ENCODE measurements around the gene STN1.
"Not testable (repeated sequence)": the region's sequence is repeated elsewhere in the genome, so short reads cannot be mapped to it uniquely, and the experiment has no call there.

The STN1 gene

DNA sequence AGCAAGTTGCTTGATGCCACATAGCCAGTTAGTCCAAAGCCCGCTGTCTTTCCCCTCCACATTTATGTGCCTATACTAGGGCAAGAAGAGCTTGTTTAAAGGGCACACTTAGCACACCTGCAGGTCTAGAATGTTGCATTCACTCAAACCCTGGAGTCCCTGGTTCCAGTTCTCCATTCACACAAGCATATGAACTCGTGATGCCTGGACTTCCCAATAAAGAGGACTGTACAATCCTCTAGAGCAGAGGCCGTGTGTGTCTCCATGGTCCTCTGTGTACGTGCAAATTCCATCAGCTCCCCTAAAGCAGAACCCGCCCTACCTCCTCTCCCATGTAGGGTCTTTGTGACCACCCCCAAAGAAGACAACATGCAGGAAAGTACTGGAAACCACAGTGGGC lies 59.6 kb downstream of the STN1 start:
- DNase-seq, result no peak

DNA sequence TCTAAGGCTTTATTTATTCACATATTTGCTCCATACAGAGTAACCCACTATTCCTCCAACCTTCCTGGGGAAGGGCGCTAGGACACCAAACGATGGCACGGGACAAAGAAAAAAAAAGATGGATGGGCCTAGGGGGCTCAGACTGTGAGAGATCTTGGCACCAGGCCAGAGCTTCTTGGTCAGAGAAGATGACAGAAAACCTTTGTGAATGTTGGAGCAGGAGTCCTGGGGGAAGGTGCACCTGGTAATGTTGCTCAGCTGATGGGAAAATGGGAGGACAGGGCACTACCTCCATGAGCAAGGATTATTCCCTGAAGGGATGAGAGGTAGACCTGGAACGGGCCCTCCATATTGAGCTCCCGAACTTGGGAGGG lies 61.2 kb downstream of the STN1 start:
- DNase-seq, result no peak

DNA sequence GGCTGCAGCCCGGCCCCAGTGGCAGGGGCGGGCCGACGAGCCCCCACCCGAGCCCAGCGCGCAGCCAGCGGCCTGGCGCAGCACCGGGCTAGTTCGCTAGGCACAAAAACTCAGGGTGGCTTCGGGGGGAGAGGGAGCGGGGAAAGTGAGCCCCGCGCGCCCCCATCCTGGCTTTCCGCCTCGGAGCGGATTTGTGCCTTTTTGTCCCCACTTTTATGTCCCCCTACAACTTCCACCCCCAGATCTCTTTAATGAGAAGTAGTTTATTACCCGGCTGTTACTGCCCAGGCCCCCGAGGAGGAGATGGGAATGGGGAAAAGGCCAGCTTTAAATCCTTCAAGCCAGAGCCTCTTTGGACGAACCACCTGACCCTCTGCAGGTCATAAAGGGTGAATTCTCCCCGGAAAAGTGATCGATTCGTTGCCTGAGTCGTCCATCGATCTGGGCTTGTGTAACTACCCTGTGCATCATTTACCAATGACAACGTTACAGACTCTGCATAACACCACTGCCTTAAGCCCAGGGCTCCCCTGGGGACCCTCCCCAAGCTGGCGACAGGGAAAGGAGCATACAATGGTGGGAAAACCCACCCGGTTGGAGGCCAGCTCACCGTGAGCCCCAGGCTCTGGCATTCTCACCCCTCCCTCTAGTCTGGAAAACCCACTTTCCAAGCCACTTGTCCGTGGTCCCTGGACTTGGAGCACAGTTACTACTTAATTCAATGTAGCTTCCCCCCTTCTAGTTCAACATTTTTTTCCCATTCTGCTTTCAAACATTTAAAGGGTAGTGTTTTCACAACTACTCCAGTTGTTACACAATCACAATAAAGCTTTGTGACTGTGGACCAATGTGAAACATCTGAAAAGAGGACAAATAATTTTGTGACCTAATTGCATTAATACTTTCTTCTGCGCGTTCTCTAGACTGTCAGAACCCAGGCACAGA lies 61.9 kb downstream of the STN1 start:
- no peak for DNase-seq

DNA sequence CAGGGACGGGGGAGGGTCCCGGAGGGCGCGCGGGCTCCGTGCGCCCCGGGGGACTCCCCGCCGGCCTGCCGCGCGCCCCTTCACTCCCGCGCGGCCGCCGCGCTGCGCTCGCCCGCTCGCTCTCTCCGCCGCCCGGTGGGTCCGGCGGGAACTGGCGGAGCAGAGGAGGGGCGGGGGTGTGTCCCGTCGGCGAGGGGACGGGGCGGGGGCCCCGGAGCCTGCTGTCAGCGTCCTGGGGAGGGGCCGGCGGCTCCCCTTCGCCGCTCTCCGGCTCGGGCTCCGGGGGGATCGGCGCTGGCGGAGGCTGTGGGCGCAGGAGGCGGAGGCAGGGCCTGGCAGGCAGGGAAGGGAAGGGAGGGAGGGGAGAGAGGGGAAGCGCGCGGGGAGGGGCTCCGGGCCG lies 62.6 kb downstream of the STN1 start, which contains the start of gene SH3PXD2A:
Gene SH3PXD2A, minus strand, starts transcription at position 153 of the 400 bp plus-strand sequence. CDS start 310 bp downstream, outside the sequence.
- peak; percentile 20 to 42 for DNase-seq

DNA sequence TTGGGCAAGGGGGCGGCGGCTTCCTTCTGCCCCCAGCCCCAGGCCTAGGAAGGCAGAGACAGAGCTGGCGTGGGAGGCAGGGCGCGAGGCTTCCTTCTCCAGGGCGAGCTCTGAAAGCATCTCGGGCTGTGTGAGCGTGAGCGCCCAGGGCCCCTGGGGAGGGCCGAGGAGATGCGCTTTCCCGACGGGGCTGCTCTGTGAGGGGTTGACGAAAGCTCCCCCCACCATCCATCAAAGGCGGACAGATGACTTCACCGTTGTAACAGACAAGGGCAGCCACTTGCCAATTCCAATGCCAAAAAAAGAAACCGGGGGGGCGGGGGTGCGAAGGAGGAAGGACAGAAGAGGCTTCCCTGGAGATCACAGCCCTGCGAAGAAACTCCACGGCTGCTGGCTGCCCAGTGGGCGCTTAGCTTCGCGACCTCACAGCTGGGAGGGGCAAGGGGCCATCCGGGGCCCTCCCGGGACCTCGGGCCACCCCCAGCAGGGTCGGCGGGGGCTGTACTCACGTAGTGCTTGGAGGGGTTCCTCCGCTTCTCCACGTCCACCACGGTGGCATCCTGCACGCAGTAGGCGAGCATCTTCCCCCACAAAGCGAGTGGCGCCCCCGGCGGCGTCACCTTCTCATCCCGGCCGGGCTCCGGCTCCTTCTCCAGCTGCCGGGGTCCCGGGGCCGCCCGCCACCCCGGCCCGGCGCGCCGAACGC lies 63.1 kb downstream of the STN1 start:
- peak; percentile 27 to 33 for DNase-seq

DNA sequence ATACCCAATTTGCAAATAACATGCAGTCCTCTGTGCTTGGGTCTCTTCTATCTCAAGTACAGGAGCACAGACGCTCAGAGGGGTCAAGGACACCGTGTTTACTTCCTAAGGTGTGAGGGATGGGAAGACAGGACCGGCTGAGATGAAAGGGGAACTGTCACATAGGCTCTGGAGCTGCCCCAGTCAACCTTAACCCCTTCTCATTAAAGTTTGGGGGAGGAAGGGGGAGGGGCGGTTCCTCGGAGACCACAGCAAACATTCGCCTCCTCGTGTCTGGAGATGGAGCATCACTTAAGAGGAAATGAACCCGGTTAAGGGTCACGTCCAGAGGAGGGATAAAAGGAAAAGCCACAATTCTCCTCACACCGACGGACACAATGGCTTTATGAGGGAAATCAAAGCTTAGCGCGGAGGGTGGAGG lies 63.7 kb downstream of the STN1 start:
- no peak for DNase-seq

DNA sequence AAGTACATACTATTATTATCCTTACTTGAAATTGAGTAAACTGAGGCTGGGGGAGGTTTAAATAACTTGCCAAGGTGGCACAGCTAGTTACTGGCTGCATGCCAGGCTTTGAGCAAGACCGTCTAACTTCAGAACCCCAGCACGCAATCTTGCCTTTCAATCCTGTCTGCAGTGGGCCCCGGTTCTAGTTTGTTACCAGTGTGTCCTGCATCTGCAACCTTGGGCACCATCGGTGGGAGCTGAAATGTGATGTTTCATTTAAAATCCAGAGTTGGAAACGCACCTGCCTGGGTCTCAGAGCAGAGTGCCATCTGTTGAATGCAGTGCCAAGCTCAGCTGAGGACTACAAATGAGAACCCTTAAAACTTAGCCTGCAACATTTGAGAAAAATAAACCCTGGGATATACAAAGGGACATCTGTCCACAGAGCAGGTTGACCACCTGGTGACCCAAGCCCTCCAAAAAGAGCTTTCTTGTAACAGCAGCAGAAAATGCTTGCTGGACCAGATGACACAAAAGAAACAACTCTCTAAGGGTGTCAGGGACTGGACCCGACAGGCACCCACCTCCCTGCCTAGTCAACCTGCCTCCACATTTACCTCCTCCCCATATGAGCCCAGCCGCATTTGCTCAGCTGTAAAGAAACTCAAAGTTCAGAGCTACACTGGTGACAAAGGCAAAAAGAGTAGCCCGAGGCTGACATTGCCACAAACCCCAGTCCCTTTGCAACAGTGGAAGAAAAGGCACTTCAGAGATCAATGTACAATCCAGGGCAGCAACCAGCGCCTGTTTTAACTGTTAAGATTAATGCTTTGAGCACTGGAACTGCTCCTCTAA lies 64.3 kb downstream of the STN1 start:
- DNase-seq, result no peak

DNA sequence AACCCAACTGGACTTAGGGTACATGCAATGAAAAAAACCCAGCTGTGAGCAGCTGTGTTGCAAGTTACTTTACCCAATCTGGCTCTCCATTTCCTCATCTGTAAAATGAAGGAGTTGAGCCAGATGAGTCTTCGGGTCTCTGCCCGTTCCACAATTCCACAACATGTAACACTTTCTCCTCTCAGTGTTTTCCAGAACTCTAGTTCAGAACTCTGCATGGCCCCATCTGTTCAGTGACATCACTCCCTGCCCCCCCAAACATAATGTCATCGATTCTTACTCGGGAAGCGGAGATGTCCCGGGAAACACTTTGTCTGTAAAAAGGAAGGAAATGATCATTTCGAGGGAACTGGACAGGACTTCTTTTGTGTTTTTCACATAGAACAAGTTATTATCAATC lies 65.1 kb downstream of the STN1 start:
- no peak for DNase-seq

DNA sequence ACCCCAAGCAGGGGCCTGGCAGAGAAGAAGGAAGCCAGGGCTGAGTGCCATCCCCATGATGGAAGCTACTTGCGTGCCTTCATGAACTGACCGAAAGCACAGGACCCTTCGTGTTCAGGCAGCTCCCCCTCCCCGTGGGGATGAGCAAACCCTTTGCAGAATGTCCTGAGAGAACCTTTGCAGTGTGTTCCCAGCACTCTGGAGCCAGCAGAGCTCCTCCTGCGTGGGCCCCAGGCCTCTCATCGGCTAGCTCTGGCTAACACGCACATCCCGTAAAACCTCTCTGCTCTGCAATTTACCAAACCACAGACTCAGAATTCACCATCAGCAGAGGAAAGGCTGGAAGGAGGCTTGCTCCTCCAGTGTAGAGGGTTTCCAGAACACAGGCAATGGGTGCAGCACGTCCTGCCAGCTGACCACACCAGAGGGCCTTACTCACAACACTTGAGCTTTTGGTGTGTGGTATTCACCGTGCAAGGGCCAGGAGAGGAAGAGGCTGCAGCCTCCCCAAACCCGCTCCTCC lies 65.7 kb downstream of the STN1 start:
- no peak for DNase-seq

DNA sequence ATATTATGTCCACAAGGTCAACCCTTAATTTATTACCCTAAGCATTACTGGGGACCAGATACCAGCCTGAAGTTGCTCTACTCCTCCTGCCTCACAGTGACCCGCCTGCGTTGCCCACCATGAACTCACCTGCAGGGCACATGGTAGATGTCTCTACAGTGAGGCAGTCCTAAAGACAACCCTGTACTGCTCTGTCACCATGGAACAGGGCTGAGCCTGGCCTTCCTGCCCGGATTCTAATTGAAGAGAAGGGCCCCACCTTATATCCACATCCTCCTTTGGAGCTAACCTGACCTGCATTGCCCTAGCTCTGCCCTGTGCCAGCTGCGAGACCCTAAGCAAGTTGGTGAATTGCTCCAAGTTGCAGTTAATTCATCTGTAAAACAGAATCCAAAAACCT lies 66.7 kb downstream of the STN1 start:
- no peak for DNase-seq

DNA sequence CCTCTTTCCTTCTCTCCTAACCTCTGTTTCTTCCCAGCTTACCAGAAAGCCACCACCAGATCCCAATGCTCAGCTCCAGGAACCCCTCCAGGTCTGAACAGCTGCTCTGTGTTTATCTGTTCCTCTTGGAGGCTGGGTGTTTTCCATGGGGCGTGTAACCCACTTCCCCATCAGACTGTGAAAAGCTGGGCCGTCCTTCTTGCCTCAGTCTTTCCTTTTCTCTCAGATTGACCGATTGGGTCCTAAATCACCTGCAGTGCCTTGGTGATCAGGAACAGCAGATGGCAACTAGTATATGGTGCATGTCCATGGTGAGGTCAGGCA lies 67.5 kb downstream of the STN1 start:
- DNase-seq, result no peak

DNA sequence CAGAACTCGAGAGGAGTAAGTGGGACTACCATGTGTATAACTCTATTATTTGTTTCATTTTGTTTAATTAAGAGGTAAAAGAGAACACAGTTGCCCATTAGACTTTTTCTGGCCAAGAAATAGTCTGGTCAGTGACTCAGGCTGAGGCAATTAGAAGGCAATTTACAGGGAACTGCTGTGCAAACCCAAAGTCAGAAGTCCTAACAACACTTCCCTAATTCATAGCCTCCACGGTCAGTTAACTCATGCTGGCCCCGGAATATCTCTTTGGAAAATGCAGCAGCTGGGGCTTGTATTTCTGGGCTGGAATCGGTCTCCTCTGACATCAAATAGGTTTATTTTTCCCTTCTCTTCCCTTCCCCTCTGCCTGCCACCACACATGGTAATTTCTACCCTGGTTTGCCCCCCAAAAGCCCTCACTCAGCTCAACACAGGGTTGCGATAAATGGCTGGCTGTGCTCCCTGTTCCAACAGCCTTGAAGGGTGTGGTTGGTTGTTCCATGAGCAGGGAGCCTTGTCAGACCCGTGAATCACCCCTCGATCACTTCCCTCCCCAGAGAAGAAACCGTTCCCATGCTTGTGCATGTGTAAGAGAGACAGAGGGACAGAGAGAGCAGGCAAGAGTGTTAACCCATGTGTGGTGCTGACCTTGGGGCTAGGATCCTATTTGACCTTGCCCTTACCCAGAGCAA lies 68.0 kb downstream of the STN1 start:
- DNase-seq, result no peak

DNA sequence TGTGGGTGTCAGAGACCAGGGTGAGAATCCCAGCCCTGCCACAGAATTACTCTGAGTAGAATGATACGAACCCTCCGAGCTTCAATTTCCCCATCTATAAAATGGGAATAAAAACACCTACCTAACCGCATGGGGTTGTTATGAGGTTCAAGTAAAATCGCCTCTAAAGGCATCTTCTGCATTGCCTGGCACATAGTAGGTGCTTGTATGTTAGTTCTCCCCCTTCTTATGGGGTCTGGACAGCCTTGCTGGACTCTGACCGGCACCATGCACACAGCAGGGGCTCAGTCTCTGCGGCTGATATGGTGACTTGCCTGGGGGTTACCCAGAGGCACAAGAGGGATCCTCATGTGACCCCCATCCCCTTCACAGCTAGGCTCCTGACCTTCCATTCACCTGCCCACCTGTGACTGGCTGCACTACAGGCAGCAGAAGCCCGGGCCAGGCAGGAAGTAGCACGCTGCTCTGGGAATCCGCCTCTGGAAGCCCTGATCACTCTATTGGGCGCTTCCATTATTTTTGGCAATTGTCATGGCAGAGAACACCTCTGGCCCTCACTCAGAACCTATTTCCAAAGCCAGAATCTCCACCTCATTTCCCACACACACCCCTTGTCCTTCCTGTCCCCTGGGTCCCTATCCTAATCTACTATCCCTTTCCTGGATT lies 68.6 kb downstream of the STN1 start:
- no peak for DNase-seq

DNA sequence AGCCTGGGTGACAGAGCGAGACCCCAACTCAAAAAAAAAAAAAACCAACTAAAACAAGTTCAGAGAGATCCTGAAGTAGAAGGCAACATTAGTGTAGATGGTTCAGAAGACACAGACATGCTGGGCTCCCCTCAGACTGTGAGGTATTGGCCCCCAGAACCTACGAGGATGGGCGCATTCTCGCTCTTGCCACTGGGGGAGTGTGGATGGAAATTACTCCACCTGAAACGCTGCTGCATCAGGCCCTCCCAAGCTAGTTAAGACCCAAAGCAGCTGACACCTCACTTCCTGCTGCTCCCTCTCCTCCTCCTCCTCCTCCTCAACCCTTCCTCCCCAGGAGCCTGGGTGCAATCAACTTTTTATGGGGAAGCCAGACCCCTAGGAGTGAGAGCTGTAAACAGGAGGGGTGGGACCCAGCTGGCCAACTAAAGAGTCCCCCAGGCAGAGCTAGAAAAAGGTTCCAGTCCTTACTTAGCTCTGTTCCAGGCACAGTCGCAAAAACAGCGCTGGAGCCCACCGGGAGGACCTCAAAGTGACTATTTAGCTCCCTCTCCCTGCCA lies 70.0 kb downstream of the STN1 start:
- peak in 1 of 2 donors; percentile 29 for DNase-seq

DNA sequence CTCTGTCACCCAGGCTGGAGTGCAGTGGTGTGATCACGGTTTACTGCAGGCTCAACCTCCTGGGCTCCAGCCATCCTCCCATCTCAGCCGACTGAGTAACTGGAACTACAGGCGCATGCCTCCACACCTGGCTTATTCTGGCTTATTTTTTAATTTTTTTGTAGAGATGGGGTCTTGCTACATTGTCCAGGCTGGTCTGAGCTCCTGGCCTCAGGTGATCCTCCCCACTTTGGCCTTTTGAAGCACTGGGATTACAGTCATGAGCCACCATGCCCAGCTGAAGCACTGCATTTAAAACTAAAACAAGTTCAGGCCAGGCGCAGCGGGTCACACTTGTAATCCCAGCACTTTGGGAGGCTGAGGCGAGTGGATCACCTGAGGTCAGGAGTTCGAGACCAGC lies 70.6 kb downstream of the STN1 start:
- DNase-seq, result no peak

DNA sequence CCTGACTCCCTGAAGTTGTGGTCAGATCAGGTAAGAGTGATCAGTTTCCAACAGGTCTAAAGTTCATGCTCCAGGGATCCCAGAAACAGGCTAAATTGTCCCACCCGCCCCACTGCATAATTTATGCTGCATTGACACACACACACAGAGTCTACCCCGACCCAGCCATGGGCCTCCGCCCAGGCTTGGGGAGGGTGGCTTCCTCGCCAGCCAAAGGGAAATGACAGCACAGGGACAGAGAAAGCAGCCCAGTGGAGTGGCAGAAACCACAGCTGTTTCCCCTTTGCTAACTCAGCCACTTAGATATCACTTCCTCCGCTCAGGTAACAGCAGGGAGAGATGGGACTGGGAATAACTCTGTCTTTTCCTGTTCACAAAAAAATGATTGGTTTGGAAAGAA lies 72.0 kb downstream of the STN1 start:
- DNase-seq, result peak; percentile 36 to 40

DNA sequence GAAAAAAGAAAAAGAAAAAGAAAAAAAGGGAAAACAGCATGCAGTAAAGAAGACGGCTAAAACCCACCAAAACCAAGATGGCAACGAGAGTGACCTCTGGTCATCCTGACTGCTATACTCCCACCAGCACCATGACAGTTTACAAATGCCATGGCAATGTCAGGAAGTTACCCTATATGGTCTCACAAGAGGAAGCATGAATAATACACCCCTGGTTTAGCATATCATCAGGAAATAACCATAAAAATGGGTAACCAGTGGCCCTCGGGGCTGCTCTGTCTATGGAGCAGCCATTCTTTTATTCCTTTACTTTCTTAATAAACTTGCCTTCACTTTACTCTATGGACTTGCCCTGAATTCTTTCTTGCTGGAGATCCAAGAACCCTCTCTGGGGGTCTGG lies 72.6 kb downstream of the STN1 start:
- DNase-seq, result not testable (repeated sequence)

DNA sequence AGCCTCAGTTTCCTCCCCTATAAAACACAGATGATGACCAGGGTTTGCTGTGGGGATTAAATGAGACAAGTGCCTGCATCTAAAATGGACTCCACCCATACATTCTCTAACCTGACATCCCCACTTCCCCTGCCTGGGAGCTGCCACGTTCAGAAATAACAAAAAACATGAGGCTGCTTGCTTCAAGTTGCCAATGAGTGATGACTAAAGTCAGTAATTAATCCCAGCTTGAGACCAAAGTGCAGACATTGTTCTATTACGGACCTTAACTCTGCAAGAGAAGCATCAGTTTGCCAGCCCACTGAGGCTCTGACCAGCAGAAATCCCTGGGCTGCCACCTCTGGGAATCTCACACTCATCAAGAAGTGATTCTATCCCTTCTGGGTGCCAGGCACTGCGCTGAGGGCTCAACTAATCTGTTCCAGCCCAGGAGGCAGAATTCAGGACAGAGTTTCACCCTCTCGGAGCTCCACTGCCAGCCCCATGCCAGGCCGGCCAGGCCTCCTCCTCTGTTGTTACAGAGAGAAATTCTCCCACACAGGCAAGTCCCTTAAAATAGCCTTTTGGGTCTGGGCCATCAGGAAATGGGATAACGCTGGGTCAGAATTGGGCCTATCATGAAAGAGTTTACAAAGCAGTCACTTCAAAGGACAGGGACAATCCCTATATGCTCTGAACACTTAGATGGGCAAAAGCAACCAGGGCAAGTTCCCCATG lies 74.0 kb downstream of the STN1 start:
- no peak for DNase-seq

DNA sequence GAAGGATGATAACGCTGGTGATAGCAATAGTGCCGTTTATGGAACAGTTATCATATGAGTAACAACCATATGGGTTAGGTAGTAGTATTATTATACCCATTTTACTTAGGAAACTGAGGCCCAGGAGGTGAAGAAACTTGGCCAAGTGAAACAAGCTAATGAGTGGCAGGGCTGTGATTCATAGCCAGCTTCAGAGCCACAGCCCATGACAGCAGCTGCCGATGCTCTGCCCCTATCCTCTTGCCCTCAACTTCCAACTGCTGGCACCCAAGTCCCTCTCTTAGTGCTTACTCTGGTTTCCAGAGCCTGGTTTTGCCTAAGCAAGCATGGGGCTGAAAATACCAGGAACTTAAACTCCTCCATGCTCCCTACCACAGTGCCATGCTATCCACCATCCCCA lies 74.9 kb downstream of the STN1 start:
- no peak for DNase-seq

DNA sequence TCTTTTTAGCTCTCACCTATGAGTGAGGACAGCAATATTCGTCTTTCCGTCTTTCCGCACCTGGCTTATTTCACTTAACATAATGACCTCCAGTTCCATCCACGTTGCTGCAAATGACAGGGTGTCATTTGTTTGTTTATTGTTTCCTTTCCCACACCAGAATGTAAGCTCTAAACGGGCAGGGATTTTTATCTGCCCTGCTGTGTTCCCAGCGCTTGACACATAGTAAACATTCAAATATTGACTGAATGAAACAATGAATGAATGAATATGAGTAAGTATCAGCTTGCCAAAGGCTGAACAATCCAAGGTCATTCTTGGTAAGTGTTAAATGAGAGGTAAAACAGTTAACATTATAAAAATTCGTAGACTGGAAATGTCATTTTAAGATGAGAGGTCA lies 75.4 kb downstream of the STN1 start:
- DNase-seq, result no peak

DNA sequence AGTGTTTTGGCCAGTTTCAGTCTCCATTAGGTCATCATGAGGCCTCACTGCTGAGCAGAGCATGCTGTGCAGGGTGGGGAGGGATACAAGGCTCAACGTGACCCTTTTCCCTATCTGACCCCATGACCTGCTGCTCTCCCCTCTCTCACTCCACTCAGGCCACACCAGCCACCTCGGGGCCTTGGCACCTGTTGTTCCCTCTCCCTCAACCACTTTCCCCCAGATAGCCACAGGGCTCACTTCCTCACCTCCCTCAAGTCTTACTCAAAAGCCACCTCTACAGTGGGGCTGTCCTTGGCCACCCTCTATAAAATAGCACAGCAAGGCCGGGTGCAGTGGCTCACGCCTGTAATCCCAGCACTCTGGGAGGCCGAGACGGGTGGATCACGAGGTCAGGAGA lies 76.5 kb downstream of the STN1 start:
- no peak for DNase-seq
